Stimulated activated naive B cell treated with anti-CD40 and anti-IgM and Interleukin-4, amounts not matched to agents 10 μg/mL and 1 μg/mL and 100 μg/mL, for 72 hours (primary cell): ENCODE measurements around the gene GABRA5.

Experiments used
- ATAC-seq, 2 donors: fragments of 150-1000 bp; cut with Tn5 transposase; replicated peaks; 2 replicates each; pipeline ENCODE4 v1.10.0; 2021; ENCODE audit warnings: moderate library complexity in 1 of 2
- DNase-seq: peaks from one replicate; pipeline ENCODE4 v3.0.0; 2021
- H3K27ac Mint-ChIP-seq: one replicate; pipeline ENCODE4 v1.8.0; 2022; ENCODE audit warnings: mild to moderate bottlenecking, mixed read lengths
- H3K27me3 Mint-ChIP-seq, 2 donors: one replicate each; pipeline ENCODE4 v1.8.0; 2022; ENCODE audit warnings: mixed read lengths in 2 of 2
- H3K36me3 Mint-ChIP-seq, 2 donors: one replicate each; pipeline ENCODE4 v1.8.0; 2022; ENCODE audit warnings: mixed read lengths in 2 of 2, mild to moderate bottlenecking in 1 of 2
- H3K4me1 Mint-ChIP-seq, 2 donors: one replicate each; pipeline ENCODE4 v1.8.0; 2022; ENCODE audit warnings: mixed read lengths in 2 of 2, mild to moderate bottlenecking in 1 of 2
- H3K4me3 Mint-ChIP-seq, 2 donors: one replicate each; pipeline ENCODE4 v1.8.0; 2022; ENCODE audit warnings: mild to moderate bottlenecking in 2 of 2, mixed read lengths in 2 of 2, moderate library complexity in 1 of 2
- H3K9me3 Mint-ChIP-seq, 2 donors: one replicate each; pipeline ENCODE4 v1.8.0; 2022; ENCODE audit warnings: mixed read lengths in 2 of 2, mild to moderate bottlenecking in 1 of 2

The GABRA5 gene

GRCh38 chr15:26970712-26971210 is 103.9 kb downstream of the GABRA5 start, which contains the start of gene GABRG3:
Gene GABRG3, plus strand, starts transcription at chr15:26971181.
- DNase-seq, result no peak
- H3K9me3 Mint-ChIP-seq, result no peaks in the 10 kb centered on the region
- no peak for ATAC-seq
- H3K36me3 Mint-ChIP-seq, result no peaks in the 10 kb centered on the region
- no peak within 1 kb of the TSS for H3K4me3 Mint-ChIP-seq
- H3K27ac Mint-ChIP-seq, result no peak within 1 kb of the TSS
- peaks cover 25 to 36% of the 10 kb centered on the region in 2 donors for H3K27me3 Mint-ChIP-seq
- H3K4me1 Mint-ChIP-seq, result peaks cover 0 to 4% of the 10 kb centered on the region in 2 donors

- no peak for DNase-seq
- H3K27me3 Mint-ChIP-seq, result peaks cover 25 to 36% of the 10 kb centered on the region in 2 donors
- H3K36me3 Mint-ChIP-seq, result no peaks in the 10 kb centered on the region
- no peak overlapping the region for H3K4me3 Mint-ChIP-seq
- no peak overlapping the region for H3K27ac Mint-ChIP-seq
- H3K4me1 Mint-ChIP-seq, result peaks cover 0 to 4% of the 10 kb centered on the region in 2 donors
- no peak for ATAC-seq
- no peaks in the 10 kb centered on the region for H3K9me3 Mint-ChIP-seq
These were observed 104.6 kb downstream of the GABRA5 start for GRCh38 chr15:26971271-26972018.

- Mint-ChIP-seq H3K9me3 (peaks cover 0 to 3% of the 10 kb centered on the region in 2 donors), H3K4me3 (no peak overlapping the region)
- DNase-seq, result no peak
These were observed 105.8 kb downstream of the GABRA5 start for GRCh38 chr15:26972636-26973035.

GRCh38 chr15:26974120-26974780 is 107.4 kb downstream of the GABRA5 start:
- no peak for ATAC-seq
- Mint-ChIP-seq H3K4me1 (peaks cover 0 to 4% of the 10 kb centered on the region in 2 donors), H3K27me3 (peaks cover 25 to 32% of the 10 kb centered on the region in 2 donors), H3K9me3 (peaks cover 0 to 3% of the 10 kb centered on the region in 2 donors), H3K4me3 (no peak overlapping the region), H3K27ac (no peak overlapping the region), H3K36me3 (no peaks in the 10 kb centered on the region)
- DNase-seq, result no peak

More at GRCh38 chr15:26972636-26973035, 105.8 kb downstream of the GABRA5 start:
- peak overlapping the region; percentile 60 for H3K27ac Mint-ChIP-seq
- H3K4me1 Mint-ChIP-seq, result peaks cover 0 to 4% of the 10 kb centered on the region in 2 donors
- peaks cover 25 to 36% of the 10 kb centered on the region in 2 donors for H3K27me3 Mint-ChIP-seq
- ATAC-seq, result no peak
- no peaks in the 10 kb centered on the region for H3K36me3 Mint-ChIP-seq

GRCh38 chr15:26981492-26981891 is 114.6 kb downstream of the GABRA5 start:
- no peak overlapping the region for H3K4me3 Mint-ChIP-seq
- no peak for ATAC-seq
- no peaks in the 10 kb centered on the region for H3K4me1 Mint-ChIP-seq
- no peaks in the 10 kb centered on the region for H3K27me3 Mint-ChIP-seq
- H3K9me3 Mint-ChIP-seq, result peaks cover 4 to 7% of the 10 kb centered on the region in 2 donors
- DNase-seq, result no peak
- no peak overlapping the region for H3K27ac Mint-ChIP-seq
- H3K36me3 Mint-ChIP-seq, result no peaks in the 10 kb centered on the region

- H3K27ac Mint-ChIP-seq, result no peak overlapping the region
- H3K4me3 Mint-ChIP-seq, result no peak overlapping the region
- H3K9me3 Mint-ChIP-seq, result peaks cover 4% of the 10 kb centered on the region in 2 donors
- no peaks in the 10 kb centered on the region for H3K4me1 Mint-ChIP-seq
- H3K36me3 Mint-ChIP-seq, result no peaks in the 10 kb centered on the region
- no peaks in the 10 kb centered on the region for H3K27me3 Mint-ChIP-seq
- ATAC-seq (no peak), DNase-seq (no peak)
These were observed 117.0 kb downstream of the GABRA5 start for GRCh38 chr15:26983822-26984221.

- no peak overlapping the region for H3K4me3 Mint-ChIP-seq
These were observed 118.2 kb downstream of the GABRA5 start for GRCh38 chr15:26985050-26985449.

GRCh38 chr15:26996250-26996649 is 129.4 kb downstream of the GABRA5 start:
- Mint-ChIP-seq H3K9me3 (peaks cover 7 to 13% of the 10 kb centered on the region in 2 donors), H3K27ac (no peak overlapping the region), H3K27me3 (no peaks in the 10 kb centered on the region), H3K4me1 (no peaks in the 10 kb centered on the region), H3K36me3 (no peaks in the 10 kb centered on the region), H3K4me3 (no peak overlapping the region)
- DNase-seq (no peak), ATAC-seq (no peak)

More at GRCh38 chr15:26985050-26985449, 118.2 kb downstream of the GABRA5 start:
- Mint-ChIP-seq H3K4me1 (no peaks in the 10 kb centered on the region), H3K27ac (no peak overlapping the region), H3K9me3 (peaks cover 4% of the 10 kb centered on the region in 2 donors), H3K36me3 (no peaks in the 10 kb centered on the region), H3K27me3 (no peaks in the 10 kb centered on the region)
- no peak for ATAC-seq
- no peak for DNase-seq
